ENCODE measurements around the gene RBM10.

DNA sequence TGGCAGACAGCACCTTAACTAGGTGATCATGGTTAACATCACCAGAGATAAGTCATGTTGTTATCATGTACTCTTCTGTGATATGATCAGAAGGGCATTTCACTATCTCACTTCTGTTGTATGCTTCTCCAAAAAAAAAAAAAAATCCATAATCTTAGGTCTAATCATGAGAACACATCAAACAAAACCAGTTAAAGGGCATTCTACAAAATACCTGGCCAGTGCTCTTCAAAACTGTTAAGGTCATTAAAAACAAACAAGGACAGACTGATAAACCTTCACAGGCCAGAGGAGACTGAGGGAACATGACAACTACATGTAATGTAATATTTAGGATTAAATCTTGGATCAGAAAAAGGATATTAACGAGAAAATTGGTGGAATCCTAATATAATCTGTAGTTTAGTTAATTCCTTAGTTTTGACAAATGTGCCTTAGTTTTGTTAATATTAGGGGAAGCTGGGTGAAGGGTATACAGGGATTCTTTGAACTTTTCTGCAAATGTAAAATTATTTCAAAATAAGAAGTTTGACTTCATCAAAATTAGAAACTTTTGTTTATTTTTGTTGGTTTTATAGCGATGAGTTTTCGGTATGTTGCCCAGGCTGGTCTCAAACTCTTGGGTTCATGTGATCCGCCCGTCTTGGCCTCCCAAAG, 18.0 kb downstream of the RBM10 start:
- TF ChIP-seq GATA3 (IDR thresholded peaks at IDR 0.05; ENCODE audit: low read depth, low read length) = no peak
- TF ChIP-seq GATA2 (IDR thresholded peaks at IDR 0.05; ENCODE audit: low read depth, low read length) = no peak

All from SH-SY5Y (cell line).